Measurements from ENCODE around the gene EFCAB13. TPM values are rescaled to one million over a fixed set of nuclear protein-coding genes. Genes with fewer than 3 reads are reported as not detected.
"Not testable (repeated sequence)": the region's sequence is repeated elsewhere in the genome, so short reads cannot be mapped to it uniquely, and the experiment has no call there.

EFCAB13 gene
- total RNA-seq, 1 donor from 2014 or later, result 3.0 TPM

GRCh38 chr17:47404875-47405274 lies 81.1 kb downstream of the EFCAB13 start:
- intact Hi-C loops (cut with DNase I), result no loop called here

DNA sequence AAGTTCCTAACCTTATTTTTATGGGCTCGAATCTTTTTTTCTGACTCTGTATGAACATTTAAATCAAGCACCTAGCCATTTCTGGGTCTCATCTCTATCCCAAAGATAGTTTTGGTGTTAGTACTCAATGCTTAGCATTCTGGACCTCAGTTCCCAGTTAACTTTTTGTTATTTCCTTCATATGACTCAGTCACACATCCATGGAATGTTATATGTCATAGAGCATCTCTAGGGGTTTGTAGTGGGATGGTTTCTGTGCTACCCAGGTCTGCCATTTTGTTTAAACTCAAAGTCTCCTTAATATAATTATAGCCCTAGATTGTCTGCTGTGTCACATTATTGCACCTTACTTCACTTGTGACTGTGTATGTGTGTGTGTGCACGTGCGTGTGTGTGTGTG lies 90.1 kb downstream of the EFCAB13 start:
- intact Hi-C loops (cut with DNase I), result no loop called here
- DNase-seq (ENCODE audit: low spot score), result no peak

More at GRCh38 chr17:47404875-47405274, 81.1 kb downstream of the EFCAB13 start:
- no peak for DNase-seq (ENCODE audit: low spot score)

- intact Hi-C loops (cut with DNase I), result no loop called here
- no peak for DNase-seq (ENCODE audit: low spot score)
Observed at GRCh38 chr17:47414612-47415011, 90.9 kb downstream of the EFCAB13 start.

DNA sequence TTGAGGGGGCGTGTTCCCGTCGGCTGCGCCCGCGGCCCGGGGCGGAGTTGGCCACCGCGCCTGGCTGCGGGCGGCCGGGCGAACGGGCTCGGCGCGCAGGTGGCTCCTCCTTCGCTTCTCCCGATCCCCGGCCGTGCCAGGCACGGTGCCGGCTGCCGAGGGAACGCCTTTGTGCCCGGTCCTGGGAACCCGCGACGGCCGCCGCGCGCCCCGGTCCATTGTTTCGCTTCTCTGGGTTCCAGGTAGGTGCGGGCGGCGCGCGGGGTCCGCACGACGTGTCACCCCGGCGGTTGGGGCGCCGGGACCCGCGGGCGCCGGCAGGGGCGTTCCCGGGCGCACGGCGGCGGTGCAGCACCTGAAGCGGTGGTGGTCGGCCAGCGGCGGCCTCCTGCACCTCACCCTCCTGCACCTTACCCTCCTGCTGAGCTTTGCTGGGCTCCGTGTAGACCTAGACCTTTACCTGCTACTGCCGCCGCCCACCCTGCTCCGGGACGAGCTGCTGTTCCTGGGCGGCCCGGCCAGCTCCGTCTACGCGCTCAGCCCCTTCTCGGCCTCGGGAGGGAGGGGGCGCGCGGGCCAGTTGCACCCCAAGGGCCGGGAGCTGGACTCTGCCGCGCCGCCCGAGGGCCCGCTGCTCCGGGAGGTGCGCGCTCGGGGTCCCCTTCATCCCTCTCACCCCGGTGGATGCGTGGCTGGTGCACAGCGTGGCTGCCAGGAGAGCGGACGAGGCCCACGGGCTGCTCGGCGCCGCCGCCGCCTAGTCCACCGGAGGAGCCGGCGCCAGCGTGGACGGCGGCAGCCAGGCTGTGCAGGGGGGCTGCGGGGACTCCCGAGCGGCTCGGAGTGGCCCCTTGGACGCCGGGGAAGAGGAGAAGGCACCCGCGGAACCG lies 99.9 kb downstream of the EFCAB13 start:
- no peak for DNase-seq (ENCODE audit: low spot score)
- intact Hi-C loops (cut with DNase I), result no loop called here

DNA sequence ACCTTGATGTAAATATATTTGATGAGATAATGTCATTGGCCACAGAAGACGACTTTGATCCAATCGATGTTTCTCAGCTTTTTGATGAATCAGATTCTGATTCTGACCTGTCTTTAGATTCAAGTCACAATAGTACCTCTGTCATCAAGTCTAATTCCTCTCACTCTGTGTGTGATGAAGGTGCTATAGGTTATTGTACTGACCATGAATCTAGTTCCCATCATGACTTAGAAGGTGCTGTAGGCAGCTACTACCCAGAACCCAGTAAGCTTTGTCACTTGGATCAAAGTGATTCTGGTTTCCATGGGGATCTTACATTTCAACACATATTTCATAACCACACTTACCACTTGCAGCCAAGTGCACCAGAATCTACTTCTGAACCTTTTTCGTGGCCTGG lies 101.5 kb downstream of the EFCAB13 start:
- DNase-seq (ENCODE audit: low spot score); intact Hi-C loops (cut with DNase I): not testable (repeated sequence)

DNA sequence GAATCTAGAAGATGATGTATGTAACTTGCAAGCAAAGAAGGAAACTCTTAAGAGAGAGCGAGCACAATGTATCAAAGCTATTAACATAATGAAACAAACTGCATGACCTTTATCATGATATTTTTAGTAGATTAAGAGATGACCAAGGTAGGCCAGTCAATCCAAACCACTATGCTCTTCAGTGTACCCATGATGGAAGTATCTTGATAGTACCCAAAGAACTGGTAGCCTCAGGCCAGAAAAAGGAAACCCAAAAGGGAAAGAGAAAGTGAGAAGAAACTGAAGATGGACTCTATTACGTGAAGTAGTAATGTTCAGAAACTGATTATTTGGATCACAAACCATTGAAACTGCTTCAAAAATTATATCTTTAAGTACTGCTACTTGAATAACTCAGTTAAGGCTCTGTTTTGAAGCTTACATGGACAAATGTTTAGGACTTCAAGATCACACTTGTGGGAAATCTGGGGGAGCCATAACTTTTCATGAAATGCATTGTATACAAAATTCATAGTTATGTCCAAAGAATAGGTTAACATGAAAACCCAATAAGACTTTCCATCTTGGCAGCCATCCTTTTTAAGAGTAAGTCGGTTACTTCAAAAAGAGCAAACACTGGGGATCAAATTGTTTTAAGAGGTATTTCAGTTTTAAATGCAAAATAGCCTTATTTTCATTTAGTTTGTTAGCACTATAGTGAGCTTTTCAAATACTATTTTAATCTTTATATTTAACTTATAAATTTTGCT lies 102.3 kb downstream of the EFCAB13 start:
- intact Hi-C loops (cut with DNase I); DNase-seq (ENCODE audit: low spot score): not testable (repeated sequence)

GRCh38 chr17:47427985-47428384 lies 104.2 kb downstream of the EFCAB13 start:
- no peak for DNase-seq (ENCODE audit: low spot score)
- intact Hi-C loops (cut with DNase I), result no loop called here

GRCh38 chr17:47432240-47432639 lies 108.5 kb downstream of the EFCAB13 start:
- DNase-seq (ENCODE audit: low spot score); intact Hi-C loops (cut with DNase I): not testable (repeated sequence)

DNA sequence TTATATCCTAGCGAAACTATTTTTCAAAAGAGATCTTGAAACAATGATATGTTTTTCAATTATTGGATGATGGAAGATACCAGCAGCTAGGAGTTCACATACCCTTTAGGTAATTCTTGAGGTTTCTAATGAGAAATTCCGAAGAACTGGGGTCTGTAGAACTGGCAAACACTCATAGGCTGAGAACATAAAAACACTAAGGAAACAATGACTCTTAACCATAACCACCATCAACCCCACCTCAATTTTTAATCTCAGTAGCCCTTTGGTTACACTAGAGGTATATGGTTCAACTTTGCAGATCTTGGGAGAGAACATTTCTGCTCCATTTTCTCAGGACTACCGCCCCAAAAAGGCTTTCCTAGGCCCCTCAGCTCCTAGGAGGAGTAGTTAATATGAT lies 141.4 kb downstream of the EFCAB13 start:
- intact Hi-C loops (cut with DNase I), result no loop called here
- DNase-seq (ENCODE audit: low spot score), result no peak

GRCh38 chr17:47466976-47467375 lies 143.2 kb downstream of the EFCAB13 start:
- intact Hi-C loops (cut with DNase I); DNase-seq (ENCODE audit: low spot score): not testable (repeated sequence)

DNA sequence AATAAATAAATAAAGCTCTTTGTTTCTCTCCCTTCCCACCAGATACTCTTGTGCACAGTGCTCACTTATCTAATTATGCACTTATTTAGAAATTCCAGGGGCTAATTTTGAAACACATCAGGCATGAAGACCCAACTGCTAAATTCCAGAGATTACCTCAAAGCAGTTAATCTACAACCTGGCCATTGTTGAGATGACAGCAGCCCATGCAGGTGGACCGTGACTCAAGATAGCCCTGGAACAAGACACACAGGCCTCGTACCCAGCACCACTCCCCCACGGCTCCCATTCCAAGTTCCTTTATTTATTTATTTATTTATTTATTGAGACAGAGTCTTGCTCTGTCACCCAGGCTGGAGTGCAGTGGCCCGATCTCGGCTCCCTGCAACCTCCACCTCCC lies 147.1 kb downstream of the EFCAB13 start:
- DNase-seq (ENCODE audit: low spot score), result no peak
- intact Hi-C loops (cut with DNase I), result no loop called here

GRCh38 chr17:47472073-47472472 lies 148.3 kb downstream of the EFCAB13 start:
- intact Hi-C loops (cut with DNase I); DNase-seq (ENCODE audit: low spot score): not testable (repeated sequence)

Other genes with a start within 250 kb of the EFCAB13 start
- gene CDC27, start 134.7 kb upstream of the EFCAB13 start, total RNA-seq, result 81.2 TPM
- 113 TPM for gene MYL4, start 114.6 kb upstream of the EFCAB13 start, total RNA-seq
- gene ITGB3, start 70.1 kb upstream of the EFCAB13 start, total RNA-seq, result 5.7 TPM
- gene NPEPPS, start 207.2 kb downstream of the EFCAB13 start, total RNA-seq, result 73.1 TPM